ENCODE results near the gene NR2C2.

The NR2C2 gene

DNA sequence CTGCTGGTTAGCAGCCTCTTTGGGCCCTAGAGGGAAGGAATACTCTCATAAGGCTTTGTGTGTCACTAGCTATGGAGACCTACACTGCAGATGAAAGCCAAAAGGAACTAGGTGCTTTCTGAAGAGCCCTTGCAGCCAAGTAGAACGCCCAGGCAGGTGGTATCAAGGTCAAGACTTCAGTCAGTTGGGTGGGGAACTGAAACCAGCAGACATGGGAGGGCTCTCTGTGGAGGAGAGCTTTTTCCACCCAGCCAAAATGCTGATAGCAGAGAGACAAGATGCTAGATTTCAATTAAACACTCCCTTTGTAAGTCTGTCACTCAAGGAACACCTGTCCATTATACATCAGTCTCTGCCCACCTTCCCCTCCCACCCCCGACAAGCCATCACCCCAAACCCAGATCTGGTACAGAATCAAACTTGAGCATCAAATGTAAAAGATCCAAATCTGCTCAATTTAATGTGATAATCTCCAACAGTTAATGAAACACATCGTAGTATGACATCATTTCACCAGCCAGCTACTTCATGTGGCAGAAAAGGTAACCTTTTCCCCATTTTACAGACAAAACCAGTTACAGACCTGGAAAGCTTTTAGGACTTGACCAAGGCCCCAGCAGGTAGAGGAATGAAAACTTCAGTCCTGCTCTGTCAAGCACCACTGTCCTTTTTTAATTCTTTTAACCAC lies 103.2 kb downstream of the NR2C2 start:
- Mint-ChIP-seq H3K36me3 (ENCODE audit: low read depth) (peaks cover 55% of the 10 kb centered on the region), H3K27ac (peak overlapping the region; percentile 82), H3K27me3 (ENCODE audit: low read depth, poor library complexity) (no peaks in the 10 kb centered on the region), H3K9me3 (no peaks in the 10 kb centered on the region), H3K4me1 (no peaks in the 10 kb centered on the region), H3K4me3 (no peak overlapping the region)
- TF ChIP-seq, protein P1, sequence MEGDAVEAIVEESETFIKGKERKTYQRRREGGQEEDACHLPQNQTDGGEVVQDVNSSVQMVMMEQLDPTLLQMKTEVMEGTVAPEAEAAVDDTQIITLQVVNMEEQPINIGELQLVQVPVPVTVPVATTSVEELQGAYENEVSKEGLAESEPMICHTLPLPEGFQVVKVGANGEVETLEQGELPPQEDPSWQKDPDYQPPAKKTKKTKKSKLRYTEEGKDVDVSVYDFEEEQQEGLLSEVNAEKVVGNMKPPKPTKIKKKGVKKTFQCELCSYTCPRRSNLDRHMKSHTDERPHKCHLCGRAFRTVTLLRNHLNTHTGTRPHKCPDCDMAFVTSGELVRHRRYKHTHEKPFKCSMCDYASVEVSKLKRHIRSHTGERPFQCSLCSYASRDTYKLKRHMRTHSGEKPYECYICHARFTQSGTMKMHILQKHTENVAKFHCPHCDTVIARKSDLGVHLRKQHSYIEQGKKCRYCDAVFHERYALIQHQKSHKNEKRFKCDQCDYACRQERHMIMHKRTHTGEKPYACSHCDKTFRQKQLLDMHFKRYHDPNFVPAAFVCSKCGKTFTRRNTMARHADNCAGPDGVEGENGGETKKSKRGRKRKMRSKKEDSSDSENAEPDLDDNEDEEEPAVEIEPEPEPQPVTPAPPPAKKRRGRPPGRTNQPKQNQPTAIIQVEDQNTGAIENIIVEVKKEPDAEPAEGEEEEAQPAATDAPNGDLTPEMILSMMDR (IDR thresholded peaks at IDR 0.05), result no peak
- no peak for DNase-seq

DNA sequence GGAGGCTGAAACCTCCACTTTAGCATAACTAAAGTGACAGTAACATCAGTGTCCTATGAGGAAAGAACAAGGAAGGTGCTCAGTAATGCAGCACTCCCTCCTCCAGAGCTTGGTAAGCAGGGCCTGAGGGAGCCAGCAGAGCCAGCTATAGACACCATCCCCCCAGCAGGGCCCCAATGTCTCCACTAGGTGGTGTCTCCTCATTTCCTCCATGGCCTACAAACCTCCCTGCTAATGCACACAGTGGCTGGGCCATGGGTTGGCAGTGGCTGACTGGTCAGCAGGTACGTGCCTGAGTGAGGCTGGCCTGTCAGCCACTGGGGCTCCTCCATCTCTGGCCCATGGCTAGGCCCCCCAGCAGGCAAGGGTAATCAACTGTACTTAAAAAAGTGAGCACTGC lies 104.1 kb downstream of the NR2C2 start:
- peaks cover 54% of the 10 kb centered on the region for H3K36me3 Mint-ChIP-seq (ENCODE audit: low read depth)
- TF ChIP-seq, protein P1 (IDR thresholded peaks at IDR 0.05), result peak; percentile 62
- H3K9me3 Mint-ChIP-seq, result no peaks in the 10 kb centered on the region
- no peaks in the 10 kb centered on the region for H3K27me3 Mint-ChIP-seq (ENCODE audit: low read depth, poor library complexity)
- H3K27ac Mint-ChIP-seq, result no peak overlapping the region
- no peak overlapping the region for H3K4me3 Mint-ChIP-seq
- H3K4me1 Mint-ChIP-seq, result no peaks in the 10 kb centered on the region
- DNase-seq, result peak; percentile 50

DNA sequence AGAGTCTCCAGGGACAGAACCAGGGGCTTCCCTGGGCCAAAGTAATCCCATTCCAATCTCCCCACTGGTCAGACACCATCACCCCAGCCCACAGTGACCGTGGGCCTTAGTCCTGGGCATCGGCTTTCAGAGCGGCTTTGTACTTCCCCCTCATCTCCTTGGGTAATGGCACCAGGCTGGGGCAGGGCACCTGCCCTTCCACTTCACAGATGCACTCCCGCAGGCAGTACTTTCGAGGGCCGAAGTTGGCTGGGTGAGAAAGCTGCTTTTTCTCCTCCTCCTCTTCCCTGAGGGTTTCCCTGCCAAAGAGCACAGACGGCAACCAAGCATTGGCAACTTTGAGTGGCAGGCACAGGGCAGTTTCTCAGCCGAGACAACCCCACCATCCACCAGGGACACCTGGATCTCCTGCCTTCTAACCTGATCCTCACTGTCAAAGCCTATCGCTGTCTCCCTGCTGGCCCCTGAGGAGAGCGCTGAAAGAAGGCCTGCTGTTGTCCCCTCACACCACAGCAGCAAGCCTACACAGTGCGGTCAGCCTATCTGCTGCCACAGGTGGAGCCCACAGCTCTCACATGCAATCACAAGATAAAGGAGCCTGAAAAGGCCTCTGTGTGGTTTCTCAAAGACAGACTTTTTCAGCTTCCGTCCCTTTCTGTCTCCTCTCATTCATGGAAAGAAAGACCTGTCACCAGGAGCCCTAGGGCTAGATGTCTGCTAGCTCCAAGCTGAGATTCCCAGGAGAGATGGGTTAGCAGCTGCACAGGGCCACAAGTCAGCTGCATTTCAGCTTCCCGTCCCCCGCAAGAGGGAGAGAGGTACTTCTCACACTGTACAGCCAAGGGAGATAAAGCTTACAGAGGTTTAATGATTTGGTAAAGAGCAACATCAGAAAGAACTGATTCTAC lies 105.2 kb downstream of the NR2C2 start:
- Mint-ChIP-seq H3K4me1 (no peaks in the 10 kb centered on the region), H3K27me3 (ENCODE audit: low read depth, poor library complexity) (no peaks in the 10 kb centered on the region), H3K27ac (peak overlapping the region; percentile 91), H3K36me3 (ENCODE audit: low read depth) (peaks cover 57% of the 10 kb centered on the region), H3K9me3 (no peaks in the 10 kb centered on the region), H3K4me3 (no peak overlapping the region)
- DNase-seq, result no peak
- TF ChIP-seq, protein P1 (IDR thresholded peaks at IDR 0.05), result no peak

- Mint-ChIP-seq H3K27me3 (ENCODE audit: low read depth, poor library complexity) (no peaks in the 10 kb centered on the region), H3K36me3 (ENCODE audit: low read depth) (peaks cover 62% of the 10 kb centered on the region), H3K9me3 (no peaks in the 10 kb centered on the region), H3K4me1 (no peaks in the 10 kb centered on the region), H3K4me3 (no peak overlapping the region), H3K27ac (peak overlapping the region; percentile 85)
- no peak for DNase-seq
- TF ChIP-seq, protein P1 (IDR thresholded peaks at IDR 0.05), result no peak
Observed at GRCh38 chr3:15053541-15053940, 106.2 kb downstream of the NR2C2 start.

DNA sequence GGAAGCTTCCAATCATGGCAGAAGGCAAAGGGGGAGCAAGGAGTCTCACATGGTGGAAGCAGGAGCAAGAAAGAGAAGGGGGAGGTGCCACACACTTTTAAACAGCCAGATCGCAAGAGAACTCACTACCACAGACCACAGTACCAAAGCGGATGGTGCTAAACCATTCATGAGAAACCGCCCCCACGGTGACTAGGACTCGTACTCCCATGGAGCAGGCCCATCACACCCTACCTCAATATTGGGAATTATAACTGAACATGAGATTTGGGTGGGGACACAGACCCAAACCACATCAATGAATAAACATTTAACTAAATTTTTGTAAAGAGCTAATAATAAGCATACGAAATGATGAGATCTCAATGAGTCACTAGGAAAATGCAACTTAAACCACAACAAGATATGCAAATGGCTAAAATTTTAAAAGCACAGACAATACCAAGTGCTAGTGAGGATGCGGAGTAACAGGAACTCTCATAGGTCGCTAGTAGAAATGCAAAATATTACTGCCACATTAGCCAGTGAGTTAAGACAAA lies 107.7 kb downstream of the NR2C2 start:
- DNase-seq, result no peak
- Mint-ChIP-seq H3K27ac (no peak overlapping the region), H3K4me3 (no peak overlapping the region), H3K4me1 (no peaks in the 10 kb centered on the region), H3K36me3 (ENCODE audit: low read depth) (peaks cover 71% of the 10 kb centered on the region), H3K9me3 (peaks cover 4% of the 10 kb centered on the region), H3K27me3 (ENCODE audit: low read depth, poor library complexity) (no peaks in the 10 kb centered on the region)
- TF ChIP-seq, protein P1 (IDR thresholded peaks at IDR 0.05), result no peak

Measured in nephron progenitor cell (in vitro differentiated cells).